Measurements from ENCODE around the gene KCNJ1.

KCNJ1 gene

GRCh38 chr11:128894685-128895084 is 27.6 kb upstream of the KCNJ1 start:
- Histone ChIP-seq H3K4me1 (ENCODE audit: low read depth, poor library complexity, severe bottlenecking) (no peaks in the 10 kb centered on the region), H3K4me2 (no peak overlapping the region)
- TF ChIP-seq CTCF (conservative IDR thresholded peaks at IDR 0.05; ENCODE audit: low read depth, low read length), result no peak

GRCh38 chr11:128894286-128894681 is 27.2 kb upstream of the KCNJ1 start:
- Histone ChIP-seq H3K36me3 (ENCODE audit: insufficient read depth) (no peaks in the 10 kb centered on the region), H3K27me3 (ENCODE audit: insufficient read depth, low read depth) (no peaks in the 10 kb centered on the region), H3K79me2 (ENCODE audit: insufficient read depth, low read depth) (no peaks in the 10 kb centered on the region), H3K4me3 (IDR thresholded peaks at IDR 0.05; ENCODE audit: insufficient read depth, low read depth, low read length) (no peak overlapping the region), H4K20me1 (ENCODE audit: insufficient read depth) (no peaks in the 10 kb centered on the region), H3K9ac (no peak overlapping the region), H2AFZ (ENCODE audit: low read depth) (no peak overlapping the region), H3K4me2 (no peak overlapping the region; the same call in 1 of the 2 replicates), H3K27ac (no peak overlapping the region), H3K4me1 (ENCODE audit: low read depth, poor library complexity, severe bottlenecking) (no peaks in the 10 kb centered on the region)
- TF ChIP-seq CTCF (conservative IDR thresholded peaks at IDR 0.05; ENCODE audit: low read depth, low read length), result no peak

More at GRCh38 chr11:128894685-128895084, 27.6 kb upstream of the KCNJ1 start:
- Histone ChIP-seq H3K36me3 (ENCODE audit: insufficient read depth) (no peaks in the 10 kb centered on the region), H3K27ac (no peak overlapping the region), H3K4me3 (IDR thresholded peaks at IDR 0.05; ENCODE audit: insufficient read depth, low read depth, low read length) (no peak overlapping the region), H2AFZ (ENCODE audit: low read depth) (no peak overlapping the region), H3K79me2 (ENCODE audit: insufficient read depth, low read depth) (no peaks in the 10 kb centered on the region), H3K27me3 (ENCODE audit: insufficient read depth, low read depth) (no peaks in the 10 kb centered on the region), H4K20me1 (ENCODE audit: insufficient read depth) (no peaks in the 10 kb centered on the region), H3K9ac (no peak overlapping the region)

GRCh38 chr11:128893578-128894285 is 26.6 kb upstream of the KCNJ1 start:
- Histone ChIP-seq H4K20me1 (ENCODE audit: insufficient read depth) (no peaks in the 10 kb centered on the region), H3K9ac (no peak overlapping the region), H3K4me2 (no peak overlapping the region; the same call in 1 of the 2 replicates), H3K4me1 (ENCODE audit: low read depth, poor library complexity, severe bottlenecking) (no peaks in the 10 kb centered on the region), H3K27me3 (ENCODE audit: insufficient read depth, low read depth) (no peaks in the 10 kb centered on the region), H2AFZ (ENCODE audit: low read depth) (no peak overlapping the region), H3K4me3 (IDR thresholded peaks at IDR 0.05; ENCODE audit: insufficient read depth, low read depth, low read length) (no peak overlapping the region), H3K79me2 (ENCODE audit: insufficient read depth, low read depth) (no peaks in the 10 kb centered on the region), H3K36me3 (ENCODE audit: insufficient read depth) (no peaks in the 10 kb centered on the region), H3K27ac (no peak overlapping the region)
- no peak for TF ChIP-seq CTCF (conservative IDR thresholded peaks at IDR 0.05; ENCODE audit: low read depth, low read length)

DNA sequence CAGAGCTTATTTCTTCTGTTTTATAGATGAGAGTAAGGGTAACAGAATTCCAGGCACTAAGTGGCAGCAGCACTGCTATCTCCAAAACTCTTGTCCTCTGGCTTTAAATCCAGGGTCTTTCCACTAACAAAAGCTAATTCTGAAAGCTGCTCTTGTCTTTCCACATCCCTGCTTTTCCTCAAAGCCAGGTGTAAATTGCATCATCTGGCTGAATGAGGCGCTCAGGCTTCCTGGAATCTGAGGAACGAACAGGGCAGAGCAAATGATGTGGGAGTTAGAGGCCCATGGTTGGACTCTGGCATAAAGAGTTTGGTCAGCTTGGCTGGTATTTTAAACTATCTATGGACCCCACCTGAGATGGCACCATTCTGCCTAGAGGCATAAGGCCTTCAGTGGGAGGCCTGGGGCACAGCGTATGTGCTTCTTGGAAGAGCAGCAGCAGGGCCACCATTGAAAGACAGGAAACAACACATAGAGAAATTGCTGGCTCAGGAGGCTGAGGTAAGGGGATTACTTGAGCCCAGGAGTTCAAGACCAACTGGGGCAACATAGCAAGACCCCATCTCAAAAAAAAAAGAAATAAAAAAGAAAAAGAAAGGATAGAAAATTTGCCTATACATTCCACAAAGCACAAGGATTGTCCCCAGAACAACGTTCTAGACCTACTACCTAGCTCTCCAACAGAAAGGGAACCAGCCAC is 25.9 kb upstream of the KCNJ1 start:
- Histone ChIP-seq H3K9ac (no peak overlapping the region), H3K27ac (no peak overlapping the region), H4K20me1 (ENCODE audit: insufficient read depth) (no peaks in the 10 kb centered on the region), H3K27me3 (ENCODE audit: insufficient read depth, low read depth) (no peaks in the 10 kb centered on the region), H2AFZ (ENCODE audit: low read depth) (no peak overlapping the region), H3K4me1 (ENCODE audit: low read depth, poor library complexity, severe bottlenecking) (no peaks in the 10 kb centered on the region), H3K79me2 (ENCODE audit: insufficient read depth, low read depth) (no peaks in the 10 kb centered on the region), H3K4me3 (IDR thresholded peaks at IDR 0.05; ENCODE audit: insufficient read depth, low read depth, low read length) (no peak overlapping the region), H3K36me3 (ENCODE audit: insufficient read depth) (no peaks in the 10 kb centered on the region), H3K4me2 (no peak overlapping the region)
- TF ChIP-seq CTCF (conservative IDR thresholded peaks at IDR 0.05; ENCODE audit: low read depth, low read length), result no peak
